Sigmoid colon (tissue), 7 donors: ENCODE measurements around the gene AVEN. TPM values are rescaled to one million over a fixed set of nuclear protein-coding genes. Genes with fewer than 3 reads are reported as not detected.

Source experiments
- DNase-seq: peaks from one replicate; pipeline ENCODE4 v3.0.0-alpha.2; 2019
- H3K27ac ChIP-seq, 4 donors: fragments of 200-600 bp; sonication (generic); one replicate each; pipeline ENCODE4 v1.5.1; 2016 to 2019; ENCODE audit warnings: mild to moderate bottlenecking in 1 of 4
- H3K27me3 ChIP-seq, 3 donors: fragments of 200-600 bp; sonication (generic); one replicate each; pipeline ENCODE4 v1.5.1; 2019; ENCODE audit warnings: mild to moderate bottlenecking in 1 of 3
- H3K36me3 ChIP-seq, 4 donors: fragments of 200-600 bp; sonication (generic); one replicate each; pipeline ENCODE4 v1.5.1; 2016 to 2019
- H3K4me1 ChIP-seq, 4 donors: fragments of 200-600 bp; sonication (generic); one replicate each; pipeline ENCODE4 v1.5.1; 2017 to 2019
- H3K4me3 ChIP-seq, 4 donors: fragments of 200-600 bp; sonication (generic); one replicate each; pipeline ENCODE4 v1.5.1; 2017 to 2019; ENCODE audit warnings: mild to moderate bottlenecking in 2 of 4, moderate library complexity in 1 of 4
- H3K9me3 ChIP-seq, 4 donors: fragments of 200-600 bp in 3 of 4; sonication (generic) in 3 of 4; one replicate each; pipeline versions ENCODE4 v1.5.1 to v1.6.1; 2013 to 2019
- CTCF ChIP-seq, 4 experiments: fragments of 450-650 bp in 3 of 4; fragments of 200-600 bp in 1 of 4; IDR thresholded peaks; one replicate each; pipeline ENCODE4 v1.5.1; 2016 to 2019; ENCODE audit warnings: antibody characterized with exemption in 4 of 4, mild to moderate bottlenecking in 3 of 4, moderate library complexity in 2 of 4
- EP300 ChIP-seq, 4 donors: sonication (generic); formaldehyde crosslinking; IDR thresholded peaks; one replicate each; pipeline ENCODE4 v1.6.1; 2017; ENCODE audit warnings: antibody characterized with exemption in 4 of 4
- POLR2A ChIP-seq, 2 donors: fragments of 450-650 bp; IDR thresholded peaks; one replicate each; pipeline ENCODE4 v1.6.1; 2016; ENCODE audit warnings: antibody characterized with exemption in 2 of 2, mild to moderate bottlenecking in 2 of 2, moderate library complexity in 2 of 2
- POLR2AphosphoS5 ChIP-seq, 4 donors: sonication (generic); formaldehyde crosslinking; IDR thresholded peaks; one replicate each; pipeline ENCODE4 v1.6.1; 2017; ENCODE audit warnings: antibody characterized with exemption in 4 of 4
- WGBS, 2 donors: extraction: QIAGEN DNeasy Blood & Tissue Kit; methylation state at CpG; one replicate each; pipeline ENCODE4 v1.1.7; 2013; 5-methylcytosine and 5-hydroxymethylcytosine counted together
- intact Hi-C: fragments of 100-400 bp; cut with DNase I; formaldehyde crosslinking; loops from one replicate; pipeline ENCODE4 v1.15.1; 2023
- polyA plus RNA-seq, 3 donors: library from polyadenylated mRNA; stranded (reverse); fragments of 200-250 nt; gene quantifications; one replicate each; pipeline ENCODE4 v1.2.3, GENCODE V29; 2013
- total RNA-seq, 4 donors: library from RNA; depleted of rRNA; stranded (reverse); fragments of >200 nt; gene quantifications; one replicate each; pipeline ENCODE4 v1.1.0, GENCODE V29; 2016
- donor health status: healthy with polysubstance abuse.
- donor health status: Bipolar disorder and iron deficiency.
- donor health status: healthy.

The AVEN gene
- total and polyA plus RNA-seq, 7 donors: 9.2 to 23.3 (median 15.0) TPM

DNA sequence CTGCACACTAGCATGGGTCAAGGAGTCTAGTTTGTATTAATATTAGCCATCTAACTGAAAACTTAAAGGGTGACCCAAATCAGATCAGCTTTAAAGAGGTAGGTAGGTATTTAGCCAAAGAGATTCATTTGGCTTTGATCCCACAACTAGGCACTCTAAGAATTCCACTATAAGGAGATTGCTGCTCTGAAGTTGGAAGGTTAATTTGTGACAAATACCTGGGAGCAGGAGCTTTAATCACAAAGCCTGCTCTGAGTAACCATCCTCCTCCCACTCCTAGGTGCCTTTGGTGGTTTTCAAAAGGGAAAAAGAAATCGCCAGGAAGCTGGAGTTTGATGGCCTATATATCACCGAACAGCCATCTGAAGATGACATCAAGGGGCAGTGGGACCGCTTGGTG is 191.0 kb downstream of the AVEN start:
- Histone ChIP-seq H3K4me1 (peaks cover 0 to 18% (median 8%) of the 10 kb centered on the region in 4 donors), H3K36me3 (no peaks in the 10 kb centered on the region), H3K4me3 (no peak overlapping the region), H3K27ac (no peak overlapping the region), H3K9me3 (no peaks in the 10 kb centered on the region), H3K27me3 (no peaks in the 10 kb centered on the region)
- 92 to 93% methylated on average over 3 of the region's 3 CpGs for WGBS, 2 donors
- TF ChIP-seq POLR2AphosphoS5 (IDR thresholded peaks at IDR 0.05) (no peak), EP300 (IDR thresholded peaks at IDR 0.05) (no peak), CTCF (IDR thresholded peaks at IDR 0.05) (no peak), POLR2A (IDR thresholded peaks at IDR 0.05) (no peak)
- intact Hi-C loops: no loop called here
- DNase-seq: no peak

DNA sequence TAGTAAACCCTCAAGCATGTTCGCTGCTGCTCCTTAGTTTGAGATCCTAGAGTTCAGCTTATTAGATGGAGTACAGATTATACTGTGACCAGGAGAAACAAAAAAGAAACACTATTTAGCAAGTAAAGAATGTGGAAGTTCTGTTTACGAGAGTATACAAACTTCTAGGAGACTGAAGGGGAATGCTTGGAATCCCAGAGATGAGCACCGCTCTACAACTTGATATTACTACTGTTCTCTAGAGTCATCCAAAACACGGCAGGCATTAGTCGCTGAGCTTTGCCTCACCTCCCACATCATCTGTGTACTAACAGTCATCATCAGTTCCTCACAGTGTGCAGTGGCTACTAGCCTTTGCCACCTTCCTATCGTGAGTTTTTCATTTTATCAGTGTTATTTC is 192.1 kb downstream of the AVEN start:
- TF ChIP-seq POLR2A (IDR thresholded peaks at IDR 0.05): no peak
- no peak for TF ChIP-seq CTCF (IDR thresholded peaks at IDR 0.05)
- TF ChIP-seq POLR2AphosphoS5 (IDR thresholded peaks at IDR 0.05): no peak
- no peak for TF ChIP-seq EP300 (IDR thresholded peaks at IDR 0.05)
- intact Hi-C loops: no loop called here
- Histone ChIP-seq H3K27me3 (no peaks in the 10 kb centered on the region), H3K4me3 (no peak overlapping the region), H3K36me3 (no peaks in the 10 kb centered on the region), H3K4me1 (peaks cover 0 to 18% (median 8%) of the 10 kb centered on the region in 4 donors), H3K27ac (peak overlapping the region in 1 of 4 donors; percentile 3), H3K9me3 (no peaks in the 10 kb centered on the region)
- WGBS, 2 donors: 58 to 68% methylated on average over 6 of the region's 6 CpGs
- no peak for DNase-seq

GRCh38 chr15:33846142-33846541 is 192.9 kb downstream of the AVEN start:
- TF ChIP-seq EP300 (IDR thresholded peaks at IDR 0.05) (no peak), POLR2A (IDR thresholded peaks at IDR 0.05) (no peak), POLR2AphosphoS5 (IDR thresholded peaks at IDR 0.05) (no peak), CTCF (IDR thresholded peaks at IDR 0.05) (no peak)
- DNase-seq: no peak
- Histone ChIP-seq H3K36me3 (no peaks in the 10 kb centered on the region), H3K27ac (no peak overlapping the region), H3K4me3 (no peak overlapping the region), H3K4me1 (peaks cover 0 to 18% (median 8%) of the 10 kb centered on the region in 4 donors), H3K27me3 (no peaks in the 10 kb centered on the region), H3K9me3 (no peaks in the 10 kb centered on the region)
- WGBS, 2 donors: 92 to 94% methylated on average over 2 of the region's 2 CpGs
- intact Hi-C loops: no loop called here

DNA sequence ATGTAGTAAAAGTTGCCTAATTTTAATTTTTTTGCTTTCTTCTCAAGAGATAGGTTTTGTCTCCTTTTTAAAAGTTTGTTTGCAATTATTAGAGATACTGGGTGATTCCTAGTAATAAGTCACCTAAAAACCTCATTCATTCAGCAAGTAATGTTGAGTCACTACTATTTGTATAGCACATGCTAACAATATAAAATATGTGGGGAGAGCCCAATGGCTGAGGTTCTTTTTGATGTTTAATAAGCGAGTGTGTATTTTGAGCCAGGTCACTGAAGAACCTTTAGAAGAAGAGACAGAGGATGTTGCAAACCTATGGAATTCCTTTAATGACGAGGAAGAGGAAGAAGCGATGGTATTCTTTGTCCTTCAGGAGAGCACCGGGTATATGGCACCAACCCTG is 194.4 kb downstream of the AVEN start:
- Histone ChIP-seq H3K9me3 (no peaks in the 10 kb centered on the region), H3K4me1 (peaks cover 0 to 18% (median 8%) of the 10 kb centered on the region in 4 donors), H3K27ac (no peak overlapping the region), H3K36me3 (no peaks in the 10 kb centered on the region), H3K4me3 (no peak overlapping the region), H3K27me3 (no peaks in the 10 kb centered on the region)
- no peak for DNase-seq
- TF ChIP-seq EP300 (IDR thresholded peaks at IDR 0.05) (no peak), POLR2A (IDR thresholded peaks at IDR 0.05) (no peak), POLR2AphosphoS5 (IDR thresholded peaks at IDR 0.05) (no peak), CTCF (IDR thresholded peaks at IDR 0.05) (no peak)
- intact Hi-C loops: no loop called here
- 91 to 97% methylated on average over 4 of the region's 4 CpGs for WGBS, 2 donors

- H3K4me3 ChIP-seq: no peak overlapping the region
- TF ChIP-seq CTCF (IDR thresholded peaks at IDR 0.05) (no peak), POLR2AphosphoS5 (IDR thresholded peaks at IDR 0.05) (no peak), POLR2A (IDR thresholded peaks at IDR 0.05) (no peak)
- H3K27ac ChIP-seq: no peak overlapping the region
- H3K27me3 ChIP-seq: no peaks in the 10 kb centered on the region
- H3K9me3 ChIP-seq: no peaks in the 10 kb centered on the region
- peaks cover 0 to 18% (median 8%) of the 10 kb centered on the region in 4 donors for H3K4me1 ChIP-seq
- H3K36me3 ChIP-seq: no peaks in the 10 kb centered on the region
- no peak for DNase-seq
- 79 to 88% methylated on average over 4 of the region's 4 CpGs for WGBS, 2 donors
- intact Hi-C loops: no loop called here
These were observed 194.8 kb downstream of the AVEN start for GRCh38 chr15:33844186-33844585.
